Measurements from ENCODE around the gene DRG2. TPM values are rescaled to one million over a fixed set of nuclear protein-coding genes. Genes with fewer than 3 reads are reported as not detected.

The DRG2 gene
- total RNA-seq, 1 donor from 2014 or later = 20.4 TPM

- DNase-seq = peak; percentile 7
Observed at GRCh38 chr17:18076936-18077335, 10.8 kb upstream of the DRG2 start.

- DNase-seq = no peak
Observed at GRCh38 chr17:18079543-18079942, 8.2 kb upstream of the DRG2 start.

GRCh38 chr17:18084256-18084655 lies 3.5 kb upstream of the DRG2 start:
- DNase-seq = no peak

GRCh38 chr17:18089613-18090012 lies 1.9 kb downstream of the DRG2 start:
- no peak for DNase-seq

- DNase-seq = peak; percentile 13
Observed at GRCh38 chr17:18093616-18094408, 6.1 kb downstream of the DRG2 start.

- no peak for DNase-seq
Observed at GRCh38 chr17:18094409-18094807, 6.7 kb downstream of the DRG2 start.

GRCh38 chr17:18099516-18099915 lies 11.8 kb downstream of the DRG2 start:
- DNase-seq = no peak

- DNase-seq = no peak
Observed at GRCh38 chr17:18100616-18101015, 12.9 kb downstream of the DRG2 start.

GRCh38 chr17:18101828-18102227 lies 14.1 kb downstream of the DRG2 start:
- DNase-seq = no peak

GRCh38 chr17:18102640-18103039 lies 14.9 kb downstream of the DRG2 start:
- DNase-seq = no peak

- no peak for DNase-seq
Observed at GRCh38 chr17:18105027-18105426, 17.3 kb downstream of the DRG2 start.

GRCh38 chr17:18105595-18105994 lies 17.8 kb downstream of the DRG2 start:
- DNase-seq = no peak

GRCh38 chr17:18106211-18106610 lies 18.5 kb downstream of the DRG2 start:
- DNase-seq = no peak

GRCh38 chr17:18107061-18107790 lies 19.5 kb downstream of the DRG2 start:
- no peak for DNase-seq

- no peak for DNase-seq
Observed at GRCh38 chr17:18107971-18108370, 20.2 kb downstream of the DRG2 start.

- DNase-seq = no peak
Observed at GRCh38 chr17:18108401-18109312, 20.9 kb downstream of the DRG2 start, which contains the start of gene MYO15A. TSS of gene MYO15A (plus strand) at chr17:18108756. CDS start at chr17:18118801, 10,045 bp downstream.

GRCh38 chr17:18109935-18110485 lies 22.3 kb downstream of the DRG2 start:
- DNase-seq = no peak

GRCh38 chr17:18110636-18111145 lies 22.9 kb downstream of the DRG2 start:
- DNase-seq = no peak

GRCh38 chr17:18111330-18111971 lies 23.7 kb downstream of the DRG2 start:
- no peak for DNase-seq

- no peak for DNase-seq
Observed at GRCh38 chr17:18115517-18115916, 27.8 kb downstream of the DRG2 start.

- no peak for DNase-seq
Observed at GRCh38 chr17:18116078-18116477, 28.3 kb downstream of the DRG2 start.
